Measurements from ENCODE around the gene RXFP1.

Gene RXFP1

GRCh38 chr4:158543191-158543590 lies 21.5 kb downstream of the RXFP1 start:
- DNase-seq = no peak

- DNase-seq = no peak
These were observed 22.5 kb downstream of the RXFP1 start for GRCh38 chr4:158544141-158544540.

GRCh38 chr4:158553364-158553763 lies 31.7 kb downstream of the RXFP1 start:
- DNase-seq = no peak

GRCh38 chr4:158560284-158560683 lies 38.6 kb downstream of the RXFP1 start:
- no peak for DNase-seq

GRCh38 chr4:158566860-158567259 lies 45.2 kb downstream of the RXFP1 start:
- no peak for DNase-seq

GRCh38 chr4:158571736-158572135 lies 50.1 kb downstream of the RXFP1 start:
- DNase-seq = no peak

GRCh38 chr4:158572608-158573007 lies 50.9 kb downstream of the RXFP1 start:
- no peak for DNase-seq

- DNase-seq = no peak
These were observed 56.8 kb downstream of the RXFP1 start for GRCh38 chr4:158578476-158578875.

GRCh38 chr4:158580064-158580463 lies 58.4 kb downstream of the RXFP1 start:
- no peak for DNase-seq

GRCh38 chr4:158581161-158581560 lies 59.5 kb downstream of the RXFP1 start:
- DNase-seq = no peak

GRCh38 chr4:158586881-158587280 lies 65.2 kb downstream of the RXFP1 start:
- no peak for DNase-seq

GRCh38 chr4:158588285-158588684 lies 66.6 kb downstream of the RXFP1 start:
- no peak for DNase-seq

GRCh38 chr4:158588777-158589176 lies 67.1 kb downstream of the RXFP1 start:
- no peak for DNase-seq

GRCh38 chr4:158590306-158590705 lies 68.6 kb downstream of the RXFP1 start:
- no peak for DNase-seq

- DNase-seq = no peak
These were observed 69.1 kb downstream of the RXFP1 start for GRCh38 chr4:158590824-158591223.

GRCh38 chr4:158597879-158598596 lies 76.4 kb downstream of the RXFP1 start:
- DNase-seq = no peak

- no peak for DNase-seq
These were observed 77.5 kb downstream of the RXFP1 start for GRCh38 chr4:158599150-158599549.

- no peak for DNase-seq
These were observed 78.2 kb downstream of the RXFP1 start for GRCh38 chr4:158599765-158600498.

GRCh38 chr4:158604369-158604768 lies 82.7 kb downstream of the RXFP1 start:
- DNase-seq = no peak

GRCh38 chr4:158605393-158605792 lies 83.7 kb downstream of the RXFP1 start:
- DNase-seq = no peak

GRCh38 chr4:158606969-158607368 lies 85.3 kb downstream of the RXFP1 start:
- DNase-seq = no peak

GRCh38 chr4:158609116-158609515 lies 87.4 kb downstream of the RXFP1 start:
- no peak for DNase-seq

- no peak for DNase-seq
These were observed 89.1 kb downstream of the RXFP1 start for GRCh38 chr4:158610790-158611189.

GRCh38 chr4:158613046-158613445 lies 91.4 kb downstream of the RXFP1 start:
- no peak for DNase-seq

GRCh38 chr4:158617956-158618355 lies 96.3 kb downstream of the RXFP1 start:
- DNase-seq = no peak

Measured in NCI-H774 (cell line).